ENCODE data around the gene ZNF284.

The ZNF284 gene

DNA sequence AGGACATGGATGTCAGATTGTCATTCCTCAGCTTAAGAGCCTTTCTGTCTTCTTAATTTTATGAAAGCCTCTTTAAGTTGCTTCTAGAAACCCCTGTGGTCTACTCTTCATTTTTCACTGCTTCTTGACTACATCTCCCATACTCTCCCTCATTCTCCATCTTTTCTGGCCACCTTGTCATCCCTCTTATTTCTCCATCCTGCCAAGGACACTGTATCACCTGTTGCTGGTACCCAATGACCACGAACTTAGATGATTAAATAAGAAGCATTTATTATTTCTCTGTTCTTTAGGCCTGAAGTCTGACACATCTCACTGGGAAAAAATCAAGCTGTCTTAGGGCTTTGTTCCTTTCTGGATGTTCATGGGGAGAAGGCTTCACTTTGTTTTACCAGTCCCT is 10.9 kb upstream of the ZNF284 start:
- no peak overlapping the region for H3K4me3 ChIP-seq (ENCODE audit: low read depth, low read length)
- TF ChIP-seq, protein P1, sequence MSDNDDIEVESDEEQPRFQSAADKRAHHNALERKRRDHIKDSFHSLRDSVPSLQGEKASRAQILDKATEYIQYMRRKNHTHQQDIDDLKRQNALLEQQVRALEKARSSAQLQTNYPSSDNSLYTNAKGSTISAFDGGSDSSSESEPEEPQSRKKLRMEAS (IDR thresholded peaks at IDR 0.05; ENCODE audit: low read depth, low read length): no peak
- TF ChIP-seq CTCF (IDR thresholded peaks at IDR 0.05; ENCODE audit: low read depth, low read length) (no peak), MYC (IDR thresholded peaks at IDR 0.05; ENCODE audit: low read depth, low read length) (no peak), POLR2A (IDR thresholded peaks at IDR 0.05; ENCODE audit: extremely low read depth, insufficient read length) (no peak)
- no peak for DNase-seq (ENCODE audit: low read depth)

GRCh38 chr19:44066305-44066704 is 5.7 kb upstream of the ZNF284 start:
- H3K4me3 ChIP-seq (ENCODE audit: low read depth, low read length): no peak overlapping the region
- no peak for TF ChIP-seq MYC (IDR thresholded peaks at IDR 0.05; ENCODE audit: low read depth, low read length)
- TF ChIP-seq CTCF (IDR thresholded peaks at IDR 0.05; ENCODE audit: low read depth, low read length): no peak
- no peak for TF ChIP-seq POLR2A (IDR thresholded peaks at IDR 0.05; ENCODE audit: extremely low read depth, insufficient read length)
- TF ChIP-seq, protein P1 (IDR thresholded peaks at IDR 0.05; ENCODE audit: low read depth, low read length): no peak
- DNase-seq (ENCODE audit: low read depth): no peak

DNA sequence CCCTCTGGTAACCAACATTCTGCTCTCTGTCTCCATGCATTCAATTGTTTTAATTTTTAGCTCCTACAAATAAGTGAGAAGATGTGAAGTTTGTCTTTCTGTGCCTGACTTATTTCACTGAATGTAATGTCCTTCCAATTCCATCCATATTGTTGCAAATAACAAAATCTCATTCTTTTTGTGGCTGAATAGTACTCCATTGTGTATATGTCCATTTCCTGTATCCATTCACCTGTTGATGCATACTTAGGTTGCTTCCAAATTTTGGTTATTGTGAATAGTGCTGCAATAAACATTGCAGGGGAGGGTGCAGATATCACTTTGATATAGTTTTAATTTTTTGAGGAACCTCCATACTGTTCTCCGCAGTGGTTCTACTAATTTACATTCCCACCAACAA is 2.5 kb upstream of the ZNF284 start:
- DNase-seq (ENCODE audit: low read depth): no peak
- TF ChIP-seq CTCF (IDR thresholded peaks at IDR 0.05; ENCODE audit: low read depth, low read length) (no peak), POLR2A (IDR thresholded peaks at IDR 0.05; ENCODE audit: extremely low read depth, insufficient read length) (no peak), MYC (IDR thresholded peaks at IDR 0.05; ENCODE audit: low read depth, low read length) (no peak)
- TF ChIP-seq, protein P1 (IDR thresholded peaks at IDR 0.05; ENCODE audit: low read depth, low read length): no peak
- H3K4me3 ChIP-seq (ENCODE audit: low read depth, low read length): no peak overlapping the region

DNA sequence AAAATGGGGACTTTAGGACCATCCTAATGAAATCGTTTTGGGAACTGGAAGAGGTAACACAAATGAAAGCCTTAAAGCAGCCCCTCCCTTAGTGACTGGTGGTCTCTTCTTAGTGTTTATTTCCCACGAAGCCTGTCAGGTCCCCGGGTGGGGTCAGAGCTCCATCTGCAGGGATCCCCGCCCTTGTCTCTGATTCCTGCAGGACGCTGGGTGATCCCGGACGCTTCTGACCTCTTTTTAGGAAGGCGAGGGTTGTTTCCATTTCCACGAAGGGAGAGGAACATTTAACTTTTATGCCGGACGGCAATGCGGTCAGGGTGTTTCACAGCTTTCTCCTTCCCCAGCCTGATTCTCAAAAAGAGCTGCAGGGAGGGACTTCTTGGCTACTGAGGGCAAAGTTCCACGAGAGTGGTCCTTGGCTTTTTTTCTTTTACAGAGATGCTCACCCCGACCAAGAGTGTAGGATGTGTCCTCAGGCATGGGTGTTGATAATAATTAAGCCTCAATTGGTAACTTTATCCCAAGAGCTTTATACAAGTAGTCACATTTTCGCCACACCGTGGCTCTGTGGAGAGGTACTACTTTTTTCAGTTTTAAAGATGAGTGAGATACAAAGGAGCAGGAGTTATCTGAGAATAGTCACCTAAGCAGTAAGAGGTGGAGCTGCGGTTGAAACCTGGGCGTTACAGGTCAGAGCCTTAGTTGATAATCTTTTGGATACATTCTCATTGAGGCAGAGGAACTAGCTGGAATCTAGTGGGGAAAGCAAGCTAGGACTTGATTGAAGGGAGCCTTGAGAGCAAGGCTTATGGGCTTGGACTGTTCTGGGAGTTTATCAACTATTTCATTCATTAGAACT is 813 bp downstream of the ZNF284 start:
- peak; percentile 7 for DNase-seq (ENCODE audit: low read depth)
- peak overlapping the region; percentile 77 for H3K4me3 ChIP-seq (ENCODE audit: low read depth, low read length)
- TF ChIP-seq CTCF (IDR thresholded peaks at IDR 0.05; ENCODE audit: low read depth, low read length): no peak
- no peak for TF ChIP-seq MYC (IDR thresholded peaks at IDR 0.05; ENCODE audit: low read depth, low read length)
- TF ChIP-seq, protein P1 (IDR thresholded peaks at IDR 0.05; ENCODE audit: low read depth, low read length): no peak
- no peak for TF ChIP-seq POLR2A (IDR thresholded peaks at IDR 0.05; ENCODE audit: extremely low read depth, insufficient read length)

- H3K4me3 ChIP-seq (ENCODE audit: low read depth, low read length): no peak overlapping the region
- TF ChIP-seq MYC (IDR thresholded peaks at IDR 0.05; ENCODE audit: low read depth, low read length): no peak
- TF ChIP-seq POLR2A (IDR thresholded peaks at IDR 0.05; ENCODE audit: extremely low read depth, insufficient read length): no peak
- TF ChIP-seq CTCF (IDR thresholded peaks at IDR 0.05; ENCODE audit: low read depth, low read length): no peak
- TF ChIP-seq, protein P1 (IDR thresholded peaks at IDR 0.05; ENCODE audit: low read depth, low read length): no peak
- DNase-seq (ENCODE audit: low read depth): no peak
These were observed 4.4 kb downstream of the ZNF284 start for GRCh38 chr19:44076325-44076724.

Measured in NB4 (cell line).